ENCODE measurements around the gene ASTN2. TPM values are rescaled to one million over a fixed set of nuclear protein-coding genes. Genes with fewer than 3 reads are reported as not detected.

ASTN2 gene
- total RNA-seq, 1 donor from 2014 or later = 29.0 TPM

GRCh38 chr9:116432051-116432450, 982.8 kb downstream of the ASTN2 start:
- DNase-seq (ENCODE audit: low spot score, unreplicated experiment) = no peak
- TF ChIP-seq CTCF (IDR thresholded peaks at IDR 0.05; ENCODE audit: unreplicated experiment) = no peak
- Mint-ChIP-seq H3K4me3 (ENCODE audit: low read depth) (no peak overlapping the region), H3K4me1 (ENCODE audit: low read depth) (no peaks in the 10 kb centered on the region), H3K9me3 (ENCODE audit: low read depth) (no peaks in the 10 kb centered on the region), H3K27ac (no peak overlapping the region), H3K36me3 (ENCODE audit: insufficient read depth) (no peaks in the 10 kb centered on the region), H3K27me3 (no peaks in the 10 kb centered on the region)

- Mint-ChIP-seq H3K27ac (no peak overlapping the region), H3K36me3 (ENCODE audit: insufficient read depth) (peaks cover under 1% of the 10 kb centered on the region), H3K4me1 (ENCODE audit: low read depth) (no peaks in the 10 kb centered on the region), H3K27me3 (no peaks in the 10 kb centered on the region), H3K4me3 (ENCODE audit: low read depth) (no peak overlapping the region), H3K9me3 (ENCODE audit: low read depth) (no peaks in the 10 kb centered on the region)
- no peak for TF ChIP-seq CTCF (IDR thresholded peaks at IDR 0.05; ENCODE audit: unreplicated experiment)
- DNase-seq (ENCODE audit: low spot score, unreplicated experiment) = no peak
Observed at GRCh38 chr9:116430849-116431248, 984.0 kb downstream of the ASTN2 start.

GRCh38 chr9:116425244-116425643, 989.6 kb downstream of the ASTN2 start:
- Mint-ChIP-seq H3K9me3 (ENCODE audit: low read depth) (no peaks in the 10 kb centered on the region), H3K4me1 (ENCODE audit: low read depth) (no peaks in the 10 kb centered on the region), H3K27ac (no peak overlapping the region), H3K36me3 (ENCODE audit: insufficient read depth) (peaks cover 2% of the 10 kb centered on the region), H3K4me3 (ENCODE audit: low read depth) (no peak overlapping the region), H3K27me3 (no peaks in the 10 kb centered on the region)
- no peak for TF ChIP-seq CTCF (IDR thresholded peaks at IDR 0.05; ENCODE audit: unreplicated experiment)
- no peak for DNase-seq (ENCODE audit: low spot score, unreplicated experiment)

GRCh38 chr9:116423149-116423548, 991.7 kb downstream of the ASTN2 start:
- Mint-ChIP-seq H3K36me3 (ENCODE audit: insufficient read depth) (peaks cover 4% of the 10 kb centered on the region), H3K4me3 (ENCODE audit: low read depth) (no peak overlapping the region), H3K9me3 (ENCODE audit: low read depth) (no peaks in the 10 kb centered on the region), H3K4me1 (ENCODE audit: low read depth) (no peaks in the 10 kb centered on the region), H3K27ac (no peak overlapping the region), H3K27me3 (no peaks in the 10 kb centered on the region)
- DNase-seq (ENCODE audit: low spot score, unreplicated experiment) = no peak
- TF ChIP-seq CTCF (IDR thresholded peaks at IDR 0.05; ENCODE audit: unreplicated experiment) = no peak

- Mint-ChIP-seq H3K9me3 (ENCODE audit: low read depth) (no peaks in the 10 kb centered on the region), H3K4me1 (ENCODE audit: low read depth) (no peaks in the 10 kb centered on the region), H3K4me3 (ENCODE audit: low read depth) (no peak overlapping the region), H3K27me3 (no peaks in the 10 kb centered on the region), H3K36me3 (ENCODE audit: insufficient read depth) (peaks cover 6% of the 10 kb centered on the region), H3K27ac (no peak overlapping the region)
- no peak for TF ChIP-seq CTCF (IDR thresholded peaks at IDR 0.05; ENCODE audit: unreplicated experiment)
- no peak for DNase-seq (ENCODE audit: low spot score, unreplicated experiment)
Observed at GRCh38 chr9:116422119-116422979, 992.5 kb downstream of the ASTN2 start.

Data from progenitor cell of endocrine pancreas (in vitro differentiated cells).